ENCODE results near the gene CNN2.

CNN2 gene

DNA sequence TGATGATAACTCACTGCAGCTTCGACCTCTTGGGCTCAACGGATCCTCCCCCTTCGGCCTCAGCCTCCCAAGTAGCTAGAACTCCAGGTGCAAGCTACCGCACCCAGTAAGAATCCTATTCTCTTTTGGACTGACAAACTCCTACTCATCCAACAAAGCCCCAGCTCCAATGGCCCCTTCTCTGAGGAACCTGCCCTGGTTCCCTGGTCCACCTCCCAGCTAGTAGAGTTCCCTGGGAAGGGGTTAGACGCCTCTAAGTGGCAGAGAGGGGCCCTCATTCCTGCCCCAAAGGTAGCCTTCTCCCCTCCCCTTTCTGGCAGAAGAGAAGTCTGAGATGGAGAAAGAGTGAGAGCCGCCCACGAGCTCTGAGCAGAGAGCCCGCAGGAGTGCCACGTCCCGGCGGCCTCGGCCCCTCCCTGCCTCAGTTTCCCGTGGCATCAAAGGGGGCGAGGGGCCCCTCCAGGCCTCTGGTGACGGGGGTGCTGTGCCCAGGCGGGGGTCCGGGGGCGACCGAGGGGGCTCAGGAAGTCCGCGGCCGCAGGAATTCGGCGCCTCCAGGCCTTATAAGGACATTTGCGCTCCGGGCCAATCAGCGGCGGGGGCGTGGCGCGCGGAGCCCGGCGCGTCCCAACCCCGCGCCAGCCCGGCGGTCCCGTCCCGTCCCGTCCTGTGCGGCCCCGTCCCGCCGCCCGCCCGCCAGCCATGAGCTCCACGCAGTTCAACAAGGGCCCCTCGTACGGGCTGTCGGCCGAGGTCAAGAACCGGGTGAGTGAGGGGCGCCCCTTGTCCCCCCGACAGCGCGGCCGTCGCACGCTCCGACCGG lies at the start of gene CNN2:
Gene CNN2 (plus strand): TSS at position 649 of the 823 bp plus-strand sequence. CDS start 54 bp downstream, at position 703.
- Histone ChIP-seq H3K36me3 (ENCODE audit: low read depth) (peaks cover 16% of the 10 kb centered on the region), H3K27ac (ENCODE audit: poor library complexity, severe bottlenecking) (peak within 1 kb of the TSS; percentile 96), H3K4me1 (ENCODE audit: insufficient read depth, poor library complexity, severe bottlenecking) (no peaks in the 10 kb centered on the region), H3K27me3 (ENCODE audit: insufficient read depth, poor library complexity, severe bottlenecking) (no peaks in the 10 kb centered on the region), H3K9me3 (ENCODE audit: severe bottlenecking) (no peaks in the 10 kb centered on the region), H3K4me3 (ENCODE audit: severe bottlenecking) (peak within 1 kb of the TSS; percentile 90)
- TF ChIP-seq, protein P1, sequence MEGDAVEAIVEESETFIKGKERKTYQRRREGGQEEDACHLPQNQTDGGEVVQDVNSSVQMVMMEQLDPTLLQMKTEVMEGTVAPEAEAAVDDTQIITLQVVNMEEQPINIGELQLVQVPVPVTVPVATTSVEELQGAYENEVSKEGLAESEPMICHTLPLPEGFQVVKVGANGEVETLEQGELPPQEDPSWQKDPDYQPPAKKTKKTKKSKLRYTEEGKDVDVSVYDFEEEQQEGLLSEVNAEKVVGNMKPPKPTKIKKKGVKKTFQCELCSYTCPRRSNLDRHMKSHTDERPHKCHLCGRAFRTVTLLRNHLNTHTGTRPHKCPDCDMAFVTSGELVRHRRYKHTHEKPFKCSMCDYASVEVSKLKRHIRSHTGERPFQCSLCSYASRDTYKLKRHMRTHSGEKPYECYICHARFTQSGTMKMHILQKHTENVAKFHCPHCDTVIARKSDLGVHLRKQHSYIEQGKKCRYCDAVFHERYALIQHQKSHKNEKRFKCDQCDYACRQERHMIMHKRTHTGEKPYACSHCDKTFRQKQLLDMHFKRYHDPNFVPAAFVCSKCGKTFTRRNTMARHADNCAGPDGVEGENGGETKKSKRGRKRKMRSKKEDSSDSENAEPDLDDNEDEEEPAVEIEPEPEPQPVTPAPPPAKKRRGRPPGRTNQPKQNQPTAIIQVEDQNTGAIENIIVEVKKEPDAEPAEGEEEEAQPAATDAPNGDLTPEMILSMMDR (IDR thresholded peaks at IDR 0.05; ENCODE audit: poor library complexity, severe bottlenecking), result no peak
- ATAC-seq (ENCODE audit: low read depth) (peak; percentile 76), DNase-seq (ENCODE audit: low spot score) (no peak)

DNA sequence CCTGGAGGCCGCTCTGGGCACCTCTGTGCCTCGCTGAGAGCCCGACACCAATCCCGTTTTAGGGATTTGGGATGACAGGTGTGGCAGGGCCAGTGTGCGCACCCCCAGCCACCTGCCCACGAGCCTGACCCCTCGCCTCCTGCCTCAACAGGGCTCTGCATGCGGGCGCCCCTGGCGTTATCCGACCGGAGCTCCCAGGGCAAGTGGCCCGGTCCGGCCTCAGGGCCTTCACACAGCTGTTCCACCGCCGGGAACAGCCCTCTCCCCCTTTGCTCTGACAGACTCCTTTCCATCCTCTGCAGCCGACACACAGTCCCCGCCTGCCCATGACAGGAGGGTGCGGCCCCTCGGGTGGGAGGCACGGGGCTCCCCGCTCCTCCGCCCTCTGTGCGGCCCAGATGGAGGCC lies 49.3 kb upstream of the CNN2 start:
- ATAC-seq (ENCODE audit: low read depth), result peak; percentile 21; the same call in 1 of the 3 replicates
- Histone ChIP-seq H3K27ac (ENCODE audit: poor library complexity, severe bottlenecking) (no peak overlapping the region), H3K27me3 (ENCODE audit: insufficient read depth, poor library complexity, severe bottlenecking) (no peaks in the 10 kb centered on the region), H3K9me3 (ENCODE audit: severe bottlenecking) (no peaks in the 10 kb centered on the region), H3K4me3 (ENCODE audit: severe bottlenecking) (no peak overlapping the region), H3K36me3 (ENCODE audit: low read depth) (no peaks in the 10 kb centered on the region), H3K4me1 (ENCODE audit: insufficient read depth, poor library complexity, severe bottlenecking) (no peaks in the 10 kb centered on the region)
- TF ChIP-seq, protein P1 (IDR thresholded peaks at IDR 0.05; ENCODE audit: poor library complexity, severe bottlenecking), result no peak
- no peak for DNase-seq (ENCODE audit: low spot score)

DNA sequence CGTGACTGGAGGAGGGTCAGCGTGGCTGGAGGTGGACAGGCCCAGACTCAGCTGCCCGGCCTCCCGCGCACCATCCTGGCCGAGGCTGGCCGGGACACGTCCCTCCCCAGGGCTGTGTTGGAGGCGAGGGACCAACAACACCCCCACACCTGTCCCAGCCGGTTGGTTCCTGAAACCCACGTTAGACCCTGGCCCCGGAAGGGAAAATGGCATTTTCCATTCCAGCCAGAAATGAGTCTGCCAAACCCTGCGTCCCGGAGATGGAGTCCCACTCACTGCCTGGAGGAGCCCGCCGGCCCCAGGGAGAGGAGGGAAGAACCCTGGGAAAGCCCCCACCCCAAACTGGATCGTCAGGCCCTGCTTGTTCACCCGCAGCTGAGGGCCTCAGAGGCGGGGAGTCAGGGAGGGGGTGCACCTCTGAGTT lies 47.1 kb upstream of the CNN2 start:
- Histone ChIP-seq H3K36me3 (ENCODE audit: low read depth) (no peaks in the 10 kb centered on the region), H3K27me3 (ENCODE audit: insufficient read depth, poor library complexity, severe bottlenecking) (no peaks in the 10 kb centered on the region), H3K9me3 (ENCODE audit: severe bottlenecking) (no peaks in the 10 kb centered on the region), H3K27ac (ENCODE audit: poor library complexity, severe bottlenecking) (no peak overlapping the region), H3K4me1 (ENCODE audit: insufficient read depth, poor library complexity, severe bottlenecking) (peaks cover 3% of the 10 kb centered on the region), H3K4me3 (ENCODE audit: severe bottlenecking) (no peak overlapping the region)
- DNase-seq (ENCODE audit: low spot score) (no peak), ATAC-seq (ENCODE audit: low read depth) (no peak)
- TF ChIP-seq, protein P1 (IDR thresholded peaks at IDR 0.05; ENCODE audit: poor library complexity, severe bottlenecking), result no peak

DNA sequence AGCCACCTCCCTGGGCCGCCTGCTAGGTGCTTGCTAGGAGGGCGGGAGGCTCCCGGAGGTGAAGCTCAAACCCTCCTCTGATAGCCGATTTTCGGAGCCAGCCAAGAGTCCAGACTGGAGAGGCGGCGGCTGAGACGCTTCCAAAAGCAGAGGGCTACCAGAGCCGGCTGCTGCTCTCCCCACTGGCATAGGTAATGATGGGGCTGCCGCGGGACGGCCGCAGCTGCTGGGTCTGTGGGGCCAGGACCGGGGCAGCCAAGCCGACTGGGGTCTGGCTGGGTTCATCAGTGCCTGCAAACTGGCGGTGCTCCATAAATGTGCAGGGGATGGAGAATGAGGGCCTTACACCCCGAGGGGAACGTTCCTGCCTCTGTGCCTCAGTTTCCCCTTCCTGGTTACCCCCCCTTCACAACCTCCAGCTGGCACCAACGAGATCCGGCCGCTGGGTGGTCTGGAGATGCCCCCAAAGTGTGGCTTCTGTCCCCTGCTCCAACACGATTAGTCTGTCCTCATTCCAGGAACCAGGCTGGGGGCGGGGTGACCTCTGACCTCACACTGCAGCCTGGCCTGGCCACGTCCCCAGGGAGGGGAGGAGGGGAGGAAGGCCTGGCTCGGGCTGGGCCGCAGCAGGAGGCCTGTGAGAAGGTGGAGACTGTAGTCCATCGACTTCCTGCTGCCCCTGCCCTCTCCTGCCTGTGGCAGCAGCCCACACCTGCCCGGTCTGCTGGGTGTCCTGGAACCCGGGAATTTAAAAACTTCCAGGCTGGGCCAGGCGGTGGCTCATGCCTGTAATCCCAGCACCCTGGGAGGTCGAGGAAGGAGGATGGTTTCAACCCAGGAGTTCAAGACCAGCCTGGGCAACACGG lies 46.0 kb upstream of the CNN2 start:
- TF ChIP-seq, protein P1 (IDR thresholded peaks at IDR 0.05; ENCODE audit: poor library complexity, severe bottlenecking), result no peak
- ATAC-seq (ENCODE audit: low read depth) (no peak), DNase-seq (ENCODE audit: low spot score) (no peak)
- no peaks in the 10 kb centered on the region for H3K27me3 ChIP-seq (ENCODE audit: insufficient read depth, poor library complexity, severe bottlenecking)
- H3K27ac ChIP-seq (ENCODE audit: poor library complexity, severe bottlenecking), result no peak overlapping the region
- no peaks in the 10 kb centered on the region for H3K9me3 ChIP-seq (ENCODE audit: severe bottlenecking)
- H3K36me3 ChIP-seq (ENCODE audit: low read depth), result no peaks in the 10 kb centered on the region
- peaks cover 3% of the 10 kb centered on the region for H3K4me1 ChIP-seq (ENCODE audit: insufficient read depth, poor library complexity, severe bottlenecking)
- no peak overlapping the region for H3K4me3 ChIP-seq (ENCODE audit: severe bottlenecking)

Data from RWPE2 (cell line).